ENCODE results near the gene CCDC81.

CCDC81 gene

DNA sequence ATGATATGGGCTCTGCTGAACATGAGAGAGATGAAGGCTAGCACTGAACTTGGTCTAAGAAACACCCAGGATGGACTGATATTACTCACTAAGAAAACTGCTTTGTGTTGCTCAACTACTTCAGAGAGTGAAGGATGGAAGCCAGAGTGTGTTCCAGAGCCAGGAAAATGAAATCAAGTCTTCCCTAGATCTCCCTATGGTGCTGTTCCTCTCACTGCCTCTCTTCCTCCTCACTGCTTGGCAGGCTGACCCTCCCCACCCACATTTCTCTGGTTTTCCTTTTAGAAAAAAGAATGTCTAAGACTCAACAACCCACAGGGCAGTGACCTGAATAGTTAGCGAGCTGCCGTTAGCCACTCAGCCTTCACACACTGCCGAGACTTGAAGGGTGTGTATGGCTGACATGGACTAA lies 65.6 kb downstream of the CCDC81 start:
- DNase-seq (ENCODE audit: low read depth in 2 of 3, low spot score in 1 of 3): no peak

DNA sequence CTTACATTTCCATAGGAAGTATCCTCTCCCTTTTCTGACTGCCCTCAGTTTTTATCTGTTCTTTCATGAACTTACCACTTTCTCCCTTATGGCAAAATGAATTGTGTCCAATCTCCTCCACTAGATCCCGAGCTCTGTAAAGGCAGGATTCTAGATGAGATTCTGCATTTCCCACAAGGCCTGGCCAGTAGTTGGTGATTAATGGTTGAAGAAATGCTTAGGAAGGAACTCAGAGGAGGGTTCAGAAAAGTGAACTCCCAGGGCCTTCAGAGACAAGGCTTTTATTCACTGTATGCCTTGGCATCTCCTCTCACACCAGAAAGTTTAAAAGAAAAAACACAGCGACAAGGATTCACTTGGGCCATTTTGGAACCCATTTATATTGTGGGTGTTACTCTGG lies 66.2 kb downstream of the CCDC81 start:
- no peak for DNase-seq (ENCODE audit: low read depth in 2 of 3, low spot score in 1 of 3)

DNA sequence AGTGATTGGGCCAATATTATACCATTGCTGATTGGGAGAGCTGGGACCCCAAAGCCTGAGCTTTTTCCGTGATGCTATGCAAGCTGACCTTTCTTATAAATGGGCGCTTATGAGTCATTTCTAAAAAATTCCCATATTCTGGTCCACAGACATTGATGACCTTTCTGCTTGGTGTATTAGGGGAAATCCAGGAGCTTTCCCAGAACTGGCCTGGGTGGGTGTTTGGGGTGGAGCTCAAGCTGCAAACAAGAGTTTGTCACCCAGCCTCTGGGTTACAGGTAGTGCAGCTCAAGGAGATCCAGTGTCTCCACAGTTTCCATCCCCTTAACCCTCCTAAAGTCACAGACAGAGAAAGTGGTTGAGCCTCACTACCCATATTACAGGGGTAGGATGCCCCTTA lies 67.7 kb downstream of the CCDC81 start:
- peak in 1 of 3 donors; percentile 16 for DNase-seq (ENCODE audit: low read depth in 2 of 3, low spot score in 1 of 3)

DNA sequence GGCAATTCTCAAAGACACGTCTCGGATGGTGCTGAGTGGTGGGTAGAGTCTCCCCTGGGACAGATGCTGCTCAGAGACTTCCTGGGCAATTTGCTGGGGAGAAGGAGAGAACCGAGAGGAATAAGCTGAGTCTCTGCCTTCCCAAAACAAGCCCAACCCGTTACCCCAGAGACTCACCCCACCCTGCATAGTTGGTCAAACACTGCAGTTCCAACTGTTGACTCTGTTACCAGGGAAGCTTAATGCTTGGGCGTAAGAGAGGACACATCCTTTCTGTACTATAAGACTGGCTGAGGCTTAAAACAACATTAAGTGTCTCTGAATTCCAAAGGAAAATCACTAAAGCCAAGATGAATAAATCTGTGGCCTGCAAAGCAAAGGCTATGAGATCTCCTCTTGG lies 68.1 kb downstream of the CCDC81 start:
- no peak for DNase-seq (ENCODE audit: low read depth in 2 of 3, low spot score in 1 of 3)

- no peak for DNase-seq (ENCODE audit: low read depth in 2 of 3, low spot score in 1 of 3)
Observed at GRCh38 chr11:86443415-86443814, 68.7 kb downstream of the CCDC81 start.

GRCh38 chr11:86444981-86445380 lies 70.3 kb downstream of the CCDC81 start:
- no peak for DNase-seq (ENCODE audit: low read depth in 2 of 3, low spot score in 1 of 3)

GRCh38 chr11:86446163-86446923 lies 71.7 kb downstream of the CCDC81 start:
- no peak for DNase-seq (ENCODE audit: low read depth in 2 of 3, low spot score in 1 of 3)

- DNase-seq (ENCODE audit: low read depth in 2 of 3, low spot score in 1 of 3): no peak
Observed at GRCh38 chr11:86446924-86447285, 72.2 kb downstream of the CCDC81 start.

DNA sequence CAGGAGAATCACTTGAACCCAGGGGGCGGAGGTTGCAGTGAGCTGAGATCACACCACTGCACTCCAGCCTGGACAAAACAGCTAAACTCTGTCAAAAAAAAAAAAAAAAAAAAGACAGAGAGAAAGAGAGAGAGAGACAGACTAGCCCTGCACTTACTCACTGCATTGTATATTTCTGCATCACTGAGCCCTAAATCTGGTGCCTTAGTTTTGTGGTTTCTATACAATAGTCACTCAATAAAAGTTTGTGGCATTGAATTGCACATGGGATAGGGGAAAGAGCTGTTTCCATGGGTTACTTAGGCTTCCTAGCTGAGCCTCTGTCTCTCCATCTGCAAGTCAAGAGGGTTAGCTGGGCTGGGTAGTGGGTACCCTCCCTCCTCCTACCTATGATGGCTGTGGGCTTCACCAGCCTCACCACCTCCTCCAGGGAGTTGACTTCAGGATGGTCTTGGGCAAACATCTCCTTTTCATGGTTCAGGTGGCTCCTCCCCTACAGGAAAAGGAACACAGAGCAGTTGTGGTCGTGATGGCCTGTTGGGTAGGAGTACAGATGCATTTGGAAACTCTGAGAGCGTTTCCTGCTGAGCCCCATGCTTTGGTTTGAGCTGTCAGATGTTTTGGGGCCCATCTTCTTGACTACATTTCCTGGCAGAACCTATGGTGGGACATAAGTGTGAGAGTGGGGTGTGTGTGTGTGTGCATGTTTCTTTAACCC lies 73.2 kb downstream of the CCDC81 start:
- DNase-seq (ENCODE audit: low read depth in 2 of 3, low spot score in 1 of 3): no peak

GRCh38 chr11:86449993-86450629 lies 75.4 kb downstream of the CCDC81 start:
- no peak for DNase-seq (ENCODE audit: low read depth in 2 of 3, low spot score in 1 of 3)

- DNase-seq (ENCODE audit: low read depth in 2 of 3, low spot score in 1 of 3): no peak
Observed at GRCh38 chr11:86453290-86454030, 78.8 kb downstream of the CCDC81 start.

DNA sequence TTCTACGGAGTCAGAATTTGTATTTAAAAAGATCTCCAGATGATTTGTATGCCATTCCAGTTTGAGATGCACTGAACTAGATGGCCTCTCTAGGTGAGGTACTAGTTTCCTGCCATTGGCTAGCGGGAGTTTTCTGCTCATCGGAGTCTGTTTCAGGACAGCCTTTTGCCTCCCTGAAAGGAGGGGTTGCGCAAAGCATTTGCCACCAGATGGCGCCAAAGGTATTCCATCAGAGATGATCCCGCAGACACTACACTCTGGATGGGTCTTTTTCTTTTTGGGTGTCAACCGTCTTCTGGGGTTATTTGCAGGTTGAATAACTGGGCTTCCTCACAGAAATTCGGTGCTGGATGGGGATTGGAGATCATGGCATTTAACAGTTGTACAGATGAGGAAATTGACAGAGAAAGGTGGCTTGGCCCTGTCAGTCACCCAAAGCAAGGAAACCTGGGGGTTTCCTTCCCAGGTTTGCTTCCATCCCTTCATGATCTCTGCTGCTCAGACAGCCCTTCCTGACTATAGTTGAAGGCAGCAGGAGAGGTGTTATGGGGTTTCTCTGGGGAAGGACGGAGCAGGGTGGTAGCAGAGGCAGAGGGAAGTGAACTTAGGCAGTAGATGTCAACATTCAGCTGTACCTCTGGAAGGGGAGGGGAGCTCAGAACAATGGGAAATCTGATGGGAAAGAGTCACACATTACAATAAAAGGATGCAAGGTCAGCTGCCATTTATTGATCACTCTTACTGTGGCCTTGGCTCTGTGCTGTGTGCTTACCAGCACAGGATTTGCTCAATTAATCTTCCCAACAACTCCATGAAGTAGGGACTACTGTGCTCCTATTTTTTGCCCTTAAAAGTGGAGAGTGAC lies 81.6 kb downstream of the CCDC81 start:
- peak; percentile 77 to 90 (median 79) for DNase-seq (ENCODE audit: low read depth in 2 of 3, low spot score in 1 of 3)

DNA sequence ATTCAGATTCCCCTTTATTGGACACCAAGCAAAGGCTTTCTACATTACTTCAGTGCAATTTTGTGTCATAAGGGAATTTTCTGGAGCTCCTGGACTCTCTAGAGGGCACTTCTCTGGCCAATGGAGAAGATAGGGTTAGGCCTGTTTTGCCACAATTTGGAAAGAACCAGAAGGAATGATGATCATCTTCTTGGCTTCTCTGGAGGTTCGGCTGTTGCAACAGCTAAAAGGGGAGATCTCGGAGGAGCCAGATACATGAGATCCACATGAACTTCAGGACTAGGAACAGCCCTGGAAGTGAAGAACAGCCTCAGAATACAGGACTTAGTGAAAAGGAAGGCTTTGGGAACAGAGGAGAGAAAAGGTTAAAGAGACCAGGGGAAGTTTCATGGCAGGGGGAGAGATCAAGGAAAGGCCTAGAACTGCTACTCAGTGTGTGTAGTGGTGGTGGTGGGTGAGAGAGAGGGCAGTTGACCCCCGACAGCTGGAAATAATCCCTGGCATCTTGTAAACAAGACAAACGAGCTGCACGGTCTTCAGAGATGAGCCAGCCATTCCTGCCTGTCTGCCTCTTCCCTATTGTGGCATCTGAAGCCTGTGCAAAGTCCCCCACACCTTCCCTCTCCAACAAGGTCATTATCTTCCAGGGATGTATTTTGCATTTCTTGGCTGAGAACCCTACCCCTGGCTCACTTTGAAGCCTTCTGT lies 83.8 kb downstream of the CCDC81 start:
- DNase-seq (ENCODE audit: low read depth in 2 of 3, low spot score in 1 of 3): no peak

DNA sequence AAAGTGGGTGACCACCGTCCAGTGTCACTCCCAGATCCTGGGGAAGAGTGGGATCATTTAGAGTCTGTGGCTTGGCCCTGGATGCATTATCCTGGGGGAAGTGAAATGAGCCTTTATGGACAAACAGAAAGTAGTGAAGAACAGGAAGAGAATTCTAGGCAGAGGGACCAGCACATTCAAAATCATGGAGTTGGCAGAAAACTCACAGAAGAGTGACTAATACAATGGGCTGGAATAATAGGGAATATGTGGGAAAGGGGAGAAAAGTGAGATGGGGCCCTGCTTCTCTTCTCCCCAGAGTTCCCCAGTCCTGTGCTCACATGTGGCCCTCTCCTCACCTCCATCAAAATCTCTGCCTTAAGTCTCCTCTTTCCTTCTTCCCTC lies 84.3 kb downstream of the CCDC81 start:
- no peak for DNase-seq (ENCODE audit: low read depth in 2 of 3, low spot score in 1 of 3)

- no peak for DNase-seq (ENCODE audit: low read depth in 2 of 3, low spot score in 1 of 3)
Observed at GRCh38 chr11:86459682-86460460, 85.2 kb downstream of the CCDC81 start.

DNA sequence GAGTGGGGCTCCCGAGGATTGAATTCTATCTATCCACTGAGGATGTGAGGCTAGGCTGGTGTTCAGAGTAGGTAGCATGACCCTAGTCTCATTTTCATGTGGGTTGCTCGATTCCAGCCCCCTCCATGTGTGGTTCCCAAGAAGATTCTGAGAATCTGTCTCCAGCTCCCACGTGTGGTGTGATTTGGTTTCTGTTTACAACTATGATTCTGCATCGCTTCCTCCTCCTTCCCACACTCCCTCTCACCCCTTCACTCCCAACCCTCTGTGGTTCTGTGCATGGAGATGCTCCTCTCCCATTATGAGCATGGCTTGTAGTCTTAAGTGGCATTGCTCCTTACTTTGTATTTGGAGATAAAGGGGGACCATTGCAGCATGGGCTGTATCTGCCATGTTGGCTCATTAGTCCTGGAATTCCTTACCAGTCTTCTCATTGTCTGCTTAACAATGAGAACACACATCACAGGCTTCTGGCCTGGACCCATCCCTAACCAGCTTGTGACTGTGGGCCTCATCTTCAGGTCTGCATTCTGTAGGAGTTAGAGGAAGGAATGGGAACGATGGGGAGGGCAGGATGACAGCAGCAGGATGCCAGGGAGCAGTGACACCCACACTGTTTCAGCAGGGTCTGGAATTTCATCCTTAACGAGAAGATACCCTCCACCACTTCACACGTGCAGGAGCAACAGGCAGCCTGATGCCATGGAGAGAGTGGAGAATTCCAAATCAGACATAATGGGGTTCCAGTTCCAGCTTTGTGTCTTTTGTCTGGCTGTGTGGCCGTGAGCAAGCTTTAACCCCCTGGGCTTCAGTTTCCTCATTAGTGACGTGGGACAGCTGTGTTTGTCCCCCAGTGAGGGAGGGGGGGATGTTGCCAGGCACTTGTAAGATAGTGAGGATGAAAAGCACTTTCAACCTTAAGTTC lies 86.0 kb downstream of the CCDC81 start:
- DNase-seq (ENCODE audit: low read depth in 2 of 3, low spot score in 1 of 3): peak in 1 of 3 donors; percentile 14

- DNase-seq (ENCODE audit: low read depth in 2 of 3, low spot score in 1 of 3): no peak
Observed at GRCh38 chr11:86461892-86462291, 87.2 kb downstream of the CCDC81 start.

DNA sequence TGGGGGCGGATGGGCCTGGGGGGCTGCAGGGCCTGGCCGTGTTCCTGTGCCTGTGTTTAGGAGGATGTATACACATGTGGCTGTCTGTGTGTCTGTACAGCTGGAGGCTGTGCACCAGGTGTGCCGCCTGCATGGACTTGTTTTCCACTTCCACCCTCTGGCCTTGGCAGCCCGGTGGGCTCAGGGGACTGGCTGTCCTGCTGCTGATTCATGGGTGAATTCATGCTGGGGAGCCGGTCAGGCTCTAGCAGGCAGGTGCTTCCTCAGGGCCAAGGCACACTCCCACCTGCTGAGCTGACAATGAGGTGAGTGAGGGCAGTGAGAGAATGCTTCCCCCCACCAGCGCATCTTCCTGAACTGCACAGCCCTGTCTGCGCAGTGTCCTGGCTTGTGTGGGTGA lies 88.4 kb downstream of the CCDC81 start:
- DNase-seq (ENCODE audit: low read depth in 2 of 3, low spot score in 1 of 3): no peak
